H9 (cell line): ENCODE measurements around the gene THSD4. TPM values are rescaled to one million over a fixed set of nuclear protein-coding genes. Genes with fewer than 3 reads are reported as not detected.

Source experiments
- DNase-seq: peaks from one replicate; pipeline ENCODE4 v3.0.0-alpha.2; 2017
- H2AFZ ChIP-seq: one replicate; pipeline ENCODE4 v1.6.1; 2013; ENCODE audit warnings: mild to moderate bottlenecking, low read length, control low read depth, moderate library complexity
- H2AK5ac ChIP-seq: 2 replicates; pipeline ENCODE4 v1.6.1; 2013; ENCODE audit warnings: low read length, control low read depth, mixed read lengths; ENCODE audit not compliant: insufficient read length
- H2BK120ac ChIP-seq: one replicate; pipeline ENCODE4 v1.6.1; 2013; ENCODE audit warnings: low read depth, mild to moderate bottlenecking, low read length, control low read depth, inconsistent platforms; ENCODE audit not compliant: poor library complexity, severe bottlenecking
- H2BK12ac ChIP-seq: 2 replicates; pipeline ENCODE4 v1.6.1; 2013; ENCODE audit warnings: low read length, control low read depth, mixed read lengths, low read depth; ENCODE audit not compliant: insufficient read length
- H2BK15ac ChIP-seq: 2 replicates; pipeline ENCODE4 v1.6.1; 2013; ENCODE audit warnings: low read depth, low read length, control low read depth
- H2BK20ac ChIP-seq: one replicate; pipeline ENCODE4 v1.6.1; 2013; ENCODE audit warnings: low read depth, mild to moderate bottlenecking, low read length, control low read depth, inconsistent platforms; ENCODE audit not compliant: poor library complexity, severe bottlenecking
- H2BK5ac ChIP-seq: 2 replicates; pipeline ENCODE4 v1.6.1; 2013; ENCODE audit warnings: low read length, control low read depth, mixed read lengths; ENCODE audit not compliant: insufficient read length
- H3K14ac ChIP-seq: 2 replicates; pipeline ENCODE4 v1.6.1; 2013; ENCODE audit warnings: low read length, control low read depth; ENCODE audit not compliant: insufficient read depth
- H3K18ac ChIP-seq: 2 replicates; pipeline ENCODE4 v1.6.1; 2013; ENCODE audit warnings: low read depth, mild to moderate bottlenecking, mixed read lengths, low read length, control low read depth; ENCODE audit not compliant: insufficient read length
- H3K23ac ChIP-seq: 2 replicates; pipeline ENCODE4 v1.6.1; 2013; ENCODE audit warnings: low read length, control low read depth, mixed read lengths, low read depth; ENCODE audit not compliant: insufficient read length
- H3K23me2 ChIP-seq: 2 replicates; pipeline ENCODE4 v1.6.1; 2013; ENCODE audit warnings: low read depth, mild to moderate bottlenecking, mixed read lengths, low read length, control low read depth; ENCODE audit not compliant: insufficient read length, poor library complexity, severe bottlenecking
- H3K27ac ChIP-seq: 2 replicates; pipeline ENCODE4 v1.5.1; 2013; ENCODE audit warnings: low read length, control low read depth, mixed read lengths, low read depth; ENCODE audit not compliant: insufficient read length
- H3K27me3 ChIP-seq: 2 replicates; pipeline ENCODE4 v1.6.1; 2013; ENCODE audit warnings: low read length, control low read depth, inconsistent platforms; ENCODE audit not compliant: insufficient read depth
- H3K4ac ChIP-seq: 2 replicates; pipeline ENCODE4 v1.6.1; 2013; ENCODE audit warnings: low read depth, mild to moderate bottlenecking, control low read depth, inconsistent platforms, low read length, moderate library complexity
- H3K4me1 ChIP-seq: 2 replicates; pipeline ENCODE4 v1.6.1; 2013; ENCODE audit warnings: low read length, control low read depth, inconsistent platforms; ENCODE audit not compliant: insufficient read depth
- H3K4me2 ChIP-seq: 2 replicates; pipeline ENCODE4 v1.6.1; 2013; ENCODE audit warnings: low read length, control low read depth, mixed read lengths; ENCODE audit not compliant: insufficient read length, insufficient read depth
- H3K56ac ChIP-seq: 2 replicates; pipeline ENCODE4 v1.6.1; 2013; ENCODE audit warnings: low read depth, mild to moderate bottlenecking, mixed read lengths, low read length, control low read depth; ENCODE audit not compliant: insufficient read length
- H3K79me1 ChIP-seq: 2 replicates; pipeline ENCODE4 v1.6.1; 2013; ENCODE audit warnings: low read depth, mild to moderate bottlenecking, moderate library complexity, low read length, control low read depth, inconsistent platforms; ENCODE audit not compliant: insufficient read depth, poor library complexity, severe bottlenecking
- H3K79me2 ChIP-seq: 2 replicates; pipeline ENCODE4 v1.6.1; 2013; ENCODE audit warnings: low read length, control low read depth, inconsistent platforms; ENCODE audit not compliant: insufficient read depth
- H3K9ac ChIP-seq: 2 replicates; pipeline ENCODE4 v1.6.1; 2013; ENCODE audit warnings: low read length, control low read depth, mixed read lengths; ENCODE audit not compliant: insufficient read length; ENCODE audit errors: extremely low read depth
- H3K9me3 ChIP-seq: one replicate; pipeline ENCODE4 v1.6.1; 2013; ENCODE audit warnings: low read depth, low read length, inconsistent platforms; ENCODE audit not compliant: control insufficient read depth
- H3T11ph ChIP-seq: one replicate; pipeline ENCODE4 v1.6.1; 2013; ENCODE audit warnings: mild to moderate bottlenecking, low read length, control low read depth, inconsistent platforms
- H4K20me1 ChIP-seq: one replicate; pipeline ENCODE4 v1.6.1; 2013; ENCODE audit not compliant: control insufficient read depth, insufficient read length, insufficient read depth
- H4K5ac ChIP-seq: 2 replicates; pipeline ENCODE4 v1.6.1; 2013; ENCODE audit warnings: low read depth, mild to moderate bottlenecking, mixed read lengths, low read length, control low read depth; ENCODE audit not compliant: insufficient read length
- H4K8ac ChIP-seq: replicated peaks from 2 replicates; pipeline ENCODE4 v1.6.1; 2013; ENCODE audit warnings: low read length, control low read depth, mixed read lengths, low read depth; ENCODE audit not compliant: insufficient read length
- H4K91ac ChIP-seq: 2 replicates; pipeline ENCODE4 v1.6.1; 2013; ENCODE audit warnings: low read depth, mild to moderate bottlenecking, moderate library complexity, mixed read lengths, low read length, control low read depth; ENCODE audit not compliant: insufficient read length
- H3K27ac Mint-ChIP-seq, 3 experiments: 2 replicates in 2 of 3; 3 replicates in 1 of 3; pipeline ENCODE4 v1.8.0; 2020 to 2021; ENCODE audit warnings: mixed read lengths in 3 of 3, mild to moderate bottlenecking in 1 of 3, moderate library complexity in 1 of 3
- H3K27me3 Mint-ChIP-seq: 2 replicates; pipeline ENCODE4 v1.8.0; 2021; ENCODE audit warnings: low read depth, mild to moderate bottlenecking, moderate library complexity, mixed read lengths
- H3K36me3 Mint-ChIP-seq, 3 experiments: 2 replicates in 2 of 3; 3 replicates in 1 of 3; pipeline ENCODE4 v1.8.0; 2020 to 2021; ENCODE audit warnings: low read depth in 3 of 3, mixed read lengths in 3 of 3; ENCODE audit not compliant: insufficient read depth in 1 of 3
- H3K4me1 Mint-ChIP-seq, 2 experiments: 2 replicates each; pipeline ENCODE4 v1.8.0; 2020; ENCODE audit warnings: mixed read lengths in 2 of 2
- H3K4me3 Mint-ChIP-seq, 2 experiments: 2 replicates in 1 of 2; 3 replicates in 1 of 2; pipeline ENCODE4 v1.8.0; 2020 to 2021; ENCODE audit warnings: mild to moderate bottlenecking in 2 of 2, mixed read lengths in 2 of 2, moderate library complexity in 1 of 2
- H3K9me3 Mint-ChIP-seq, 2 experiments: 2 replicates in 1 of 2; 3 replicates in 1 of 2; pipeline ENCODE4 v1.8.0; 2020; ENCODE audit warnings: mild to moderate bottlenecking in 2 of 2, mixed read lengths in 2 of 2, moderate library complexity in 1 of 2
- WGBS: extraction: QIAGEN DNeasy Blood & Tissue Kit; methylation state at CpG from one replicate; pipeline ENCODE4 v1.1.7; 2013; ENCODE audit warnings: missing lambda C conversion rate, low lambda C conversion rate, mixed read lengths; ENCODE audit not compliant: insufficient read length; ENCODE audit errors: extremely low coverage; 5-methylcytosine and 5-hydroxymethylcytosine counted together
- total RNA-seq: library from RNA; stranded (reverse); gene quantifications from 2 replicates; pipeline ENCODE4 v1.2.1, GENCODE V29; 2021
- TF ChIP-seq, protein P1 (sequence below): fragments of 200-600 bp; sonication (generic); conservative IDR thresholded peaks from 3 replicates; pipeline ENCODE4 v1.8.0; 2021; ENCODE audit warnings: antibody characterized with exemption, mild to moderate bottlenecking

THSD4 gene
- total RNA-seq, 1 experiment from 2014 or later, result 5.5 TPM

DNA sequence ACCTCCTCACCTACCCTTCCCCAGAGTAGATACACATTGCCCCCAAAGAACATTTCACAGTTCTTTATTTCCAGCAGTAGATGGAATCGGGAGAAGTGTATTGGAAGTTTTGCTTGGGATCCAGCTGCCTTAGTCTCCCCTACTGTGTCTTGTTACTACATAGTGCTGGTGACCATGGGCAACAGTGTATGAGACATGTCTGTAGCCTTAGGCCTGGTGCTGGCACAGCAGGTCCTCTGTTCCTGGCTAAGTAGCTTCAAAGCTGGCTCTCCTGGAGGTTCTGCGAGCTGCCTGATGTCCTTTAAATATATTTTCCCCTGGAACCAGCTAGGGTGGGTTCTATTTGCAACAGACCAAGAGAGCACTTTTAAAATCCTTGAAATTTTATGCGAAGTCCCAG lies 174.7 kb downstream of the THSD4 start:
- Histone ChIP-seq H3K4ac (no peak overlapping the region), H2AK5ac (no peak overlapping the region), H3K23me2 (no peaks in the 10 kb centered on the region), H3K9me3 (no peaks in the 10 kb centered on the region), H2BK12ac (no peak overlapping the region), H4K91ac (no peak overlapping the region), H4K5ac (no peak overlapping the region), H3T11ph (no peak overlapping the region), H4K20me1 (no peaks in the 10 kb centered on the region), H3K79me2 (no peaks in the 10 kb centered on the region), H2BK120ac (no peak overlapping the region), H3K56ac (no peak overlapping the region), H3K27ac (no peak overlapping the region), H4K8ac (no peak overlapping the region), H2BK15ac (no peak overlapping the region), H3K4me2 (no peak overlapping the region), H2BK20ac (no peak overlapping the region), H2AFZ (no peak overlapping the region), H3K27me3 (no peaks in the 10 kb centered on the region), H3K9ac (no peak overlapping the region), H3K4me1 (no peaks in the 10 kb centered on the region), H3K23ac (no peak overlapping the region), H2BK5ac (no peak overlapping the region), H3K18ac (no peak overlapping the region), H3K79me1 (no peaks in the 10 kb centered on the region), H3K14ac (no peak overlapping the region; the same call in 1 of the 2 replicates)
- Mint-ChIP-seq H3K4me1 (peaks cover 4 to 13% of the 10 kb centered on the region in 2 experiments; a peak in 2 of 4 replicates), H3K36me3 (peaks cover 0 to 4% (median 0%) of the 10 kb centered on the region in 3 experiments; a peak in 1 of 7 replicates), H3K27ac (no peak overlapping the region), H3K9me3 (no peaks in the 10 kb centered on the region; a peak in 1 of 5 replicates), H3K4me3 (no peak overlapping the region), H3K27me3 (no peaks in the 10 kb centered on the region)
- WGBS, result no CpG with 5 or more reads among the region's 3 CpGs
- TF ChIP-seq, protein P1, sequence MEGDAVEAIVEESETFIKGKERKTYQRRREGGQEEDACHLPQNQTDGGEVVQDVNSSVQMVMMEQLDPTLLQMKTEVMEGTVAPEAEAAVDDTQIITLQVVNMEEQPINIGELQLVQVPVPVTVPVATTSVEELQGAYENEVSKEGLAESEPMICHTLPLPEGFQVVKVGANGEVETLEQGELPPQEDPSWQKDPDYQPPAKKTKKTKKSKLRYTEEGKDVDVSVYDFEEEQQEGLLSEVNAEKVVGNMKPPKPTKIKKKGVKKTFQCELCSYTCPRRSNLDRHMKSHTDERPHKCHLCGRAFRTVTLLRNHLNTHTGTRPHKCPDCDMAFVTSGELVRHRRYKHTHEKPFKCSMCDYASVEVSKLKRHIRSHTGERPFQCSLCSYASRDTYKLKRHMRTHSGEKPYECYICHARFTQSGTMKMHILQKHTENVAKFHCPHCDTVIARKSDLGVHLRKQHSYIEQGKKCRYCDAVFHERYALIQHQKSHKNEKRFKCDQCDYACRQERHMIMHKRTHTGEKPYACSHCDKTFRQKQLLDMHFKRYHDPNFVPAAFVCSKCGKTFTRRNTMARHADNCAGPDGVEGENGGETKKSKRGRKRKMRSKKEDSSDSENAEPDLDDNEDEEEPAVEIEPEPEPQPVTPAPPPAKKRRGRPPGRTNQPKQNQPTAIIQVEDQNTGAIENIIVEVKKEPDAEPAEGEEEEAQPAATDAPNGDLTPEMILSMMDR, result no peak
- no peak for DNase-seq
